ENCODE results near the gene DPT.

- TF ChIP-seq CTCF (IDR thresholded peaks at IDR 0.05): no peak
- TF ChIP-seq POLR2A (IDR thresholded peaks at IDR 0.05): no peak
These were observed 64.8 kb downstream of the DPT start for GRCh38 chr1:168664069-168664834.
